Right lobe of liver (tissue), 6 donors: ENCODE measurements around the gene DIAPH2. TPM values are rescaled to one million over a fixed set of nuclear protein-coding genes. Genes with fewer than 3 reads are reported as not detected.
A peak's percentile ranks its signal among the peaks of the same experiment; 100 is the strongest.
"Not testable (repeated sequence)": the region's sequence is repeated elsewhere in the genome, so short reads cannot be mapped to it uniquely, and the experiment has no call there.

Source experiments
- ATAC-seq, 4 donors: fragments of 200-7000 bp; cut with Tn5 transposase; one replicate each; pipeline ENCODE4 v1.9.1; 2020; ENCODE audit warnings: mild to moderate bottlenecking in 4 of 4, moderate library complexity in 4 of 4
- DNase-seq, 3 donors: peaks; one replicate each; pipeline ENCODE4 v3.0.0-alpha.2; 2020
- H3K27ac ChIP-seq, 3 donors: fragments of 200-600 bp; one replicate each; pipeline ENCODE4 v1.8.0; 2022
- H3K27me3 ChIP-seq, 2 donors: fragments of 200-600 bp; one replicate each; pipeline ENCODE4 v1.8.0; 2022
- H3K36me3 ChIP-seq, 4 donors: fragments of 200-600 bp; sonication (generic) in 1 of 4; one replicate each; pipeline versions ENCODE4 v1.5.1 to v1.8.0; 2017 to 2022; ENCODE audit warnings: control low read depth in 1 of 4
- H3K4me1 ChIP-seq, 4 donors: fragments of 200-600 bp; sonication (generic) in 1 of 4; one replicate each; pipeline versions ENCODE4 v1.5.1 to v1.8.0; 2017 to 2022; ENCODE audit warnings: control low read depth in 1 of 4
- H3K4me3 ChIP-seq, 3 donors: fragments of 200-600 bp; one replicate each; pipeline ENCODE4 v1.8.0; 2022
- H3K9me3 ChIP-seq, 4 donors: fragments of 200-600 bp; sonication (generic) in 1 of 4; one replicate each; pipeline versions ENCODE4 v1.5.1 to v1.8.0; 2017 to 2022; ENCODE audit warnings: control low read depth in 1 of 4
- CTCF ChIP-seq, 4 donors: fragments of 200-600 bp in 3 of 4; fragments of 450-650 bp in 1 of 4; IDR thresholded peaks; one replicate each; pipeline versions ENCODE4 v1.5.1 to v1.8.0; 2016 to 2022; ENCODE audit warnings: antibody characterized with exemption in 4 of 4, mild to moderate bottlenecking in 2 of 4
- POLR2A ChIP-seq: fragments of 450-650 bp; IDR thresholded peaks from one replicate; pipeline ENCODE4 v1.6.1; 2017; ENCODE audit warnings: antibody characterized with exemption, mild to moderate bottlenecking
- WGBS: methylation state at CpG from one replicate; pipeline ENCODE4 v1.1.6; 2018; ENCODE audit warnings: low coverage, low lambda C conversion rate; ENCODE audit not compliant: insufficient coverage; ENCODE audit errors: missing lambda C conversion rate; 5-methylcytosine and 5-hydroxymethylcytosine counted together
- intact Hi-C, 2 donors: fragments of 100-400 bp; cut with DNase I; formaldehyde crosslinking; loops; one replicate each; pipeline versions ENCODE4 v1.11.2 to v1.14.1; 2022
- total RNA-seq, 6 experiments: library from RNA; depleted of rRNA in 2 of 6; stranded (reverse); fragments of >200 nt in 2 of 6; fragmentation: NEBNext Ultra II Directional in 3 of 6; extraction: Animal tissue kit (Norgen Biotek cat#: 25700) in 3 of 6; gene quantifications; one replicate each; pipeline versions ENCODE4 v1.1.0 to v1.2.4, GENCODE V29; 2016 to 2023
- donor health status: DM: no; HTN: yes; CAD: no.
- donor health status: DM: no; HTN: no; CAD: no.
- donor health status: DM: no; HTN: no; CAD: no.
- donor health status: DM: no; HTN: yes; CAD: no.
- donor health status: DM: no; HTN: yes; CAD: no.

DIAPH2 gene
- total RNA-seq, 6 experiments from 2014 or later: 10.6 to 20.0 (median 16.4) TPM

GRCh38 chrX:96707804-96708203, 23.2 kb downstream of the DIAPH2 start:
- WGBS: 67% methylated on average over 1 of the region's 1 CpG
- Histone ChIP-seq H3K27me3 (no peaks in the 10 kb centered on the region), H3K9me3 (no peaks in the 10 kb centered on the region), H3K27ac (no peak overlapping the region), H3K4me1 (peaks cover 0 to 4% (median 0%) of the 10 kb centered on the region in 4 donors), H3K36me3 (no peaks in the 10 kb centered on the region), H3K4me3 (no peak overlapping the region)
- DNase-seq: no peak
- no peak for ATAC-seq
- intact Hi-C loops: no loop called here
- TF ChIP-seq POLR2A: no peak
- TF ChIP-seq CTCF (IDR thresholded peaks at IDR 0.05): no peak

- peaks cover 0 to 9% (median 0%) of the 10 kb centered on the region in 4 donors for H3K4me1 ChIP-seq
- H3K36me3 ChIP-seq: no peaks in the 10 kb centered on the region
- H3K27me3 ChIP-seq: no peaks in the 10 kb centered on the region
- no peak overlapping the region for H3K27ac ChIP-seq
- no peak overlapping the region for H3K4me3 ChIP-seq
- intact Hi-C loops: no loop called here
- ATAC-seq (no peak), DNase-seq (no peak)
- H3K9me3 ChIP-seq: no peaks in the 10 kb centered on the region
- 88% methylated on average over 2 of the region's 2 CpGs for WGBS
- TF ChIP-seq CTCF (IDR thresholded peaks at IDR 0.05) (no peak), POLR2A (no peak)
Measured at GRCh38 chrX:96710031-96710430, 25.4 kb downstream of the DIAPH2 start.

GRCh38 chrX:96713303-96713702, 28.7 kb downstream of the DIAPH2 start:
- ATAC-seq: peak; percentile 83 to 90 (median 87)

DNA sequence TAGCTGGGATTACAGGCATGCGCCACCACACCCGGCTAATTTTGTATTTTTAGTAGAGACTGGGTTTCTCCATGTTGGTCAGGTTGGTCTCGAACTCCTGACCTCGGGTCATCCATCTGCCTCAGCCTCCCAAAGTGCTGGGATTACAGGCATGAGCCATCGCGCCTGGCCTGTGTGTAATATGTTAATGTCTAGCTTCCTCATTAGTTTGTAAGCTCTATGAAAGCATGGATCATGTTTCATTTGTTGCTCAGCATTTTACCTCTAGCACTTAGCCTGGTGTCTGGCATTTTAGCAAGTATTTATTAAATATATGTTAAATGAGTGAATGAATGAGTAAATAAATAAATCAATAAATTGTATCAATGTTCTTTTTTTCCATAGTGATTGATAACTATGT, 29.8 kb downstream of the DIAPH2 start:
- DNase-seq, H3K27me3 ChIP-seq, intact Hi-C loops, ATAC-seq, H3K36me3 ChIP-seq, H3K9me3 ChIP-seq, H3K4me3 ChIP-seq, H3K27ac ChIP-seq, H3K4me1 ChIP-seq: not testable (repeated sequence)
- 64% methylated on average over 2 of the region's 6 CpGs for WGBS

More at GRCh38 chrX:96713303-96713702, 28.7 kb downstream of the DIAPH2 start:
- Histone ChIP-seq H3K27ac (no peak overlapping the region), H3K4me1 (peaks cover 0 to 9% (median 0%) of the 10 kb centered on the region in 4 donors), H3K4me3 (no peak overlapping the region), H3K36me3 (no peaks in the 10 kb centered on the region), H3K27me3 (no peaks in the 10 kb centered on the region), H3K9me3 (no peaks in the 10 kb centered on the region)
- TF ChIP-seq CTCF (IDR thresholded peaks at IDR 0.05) (no peak), POLR2A (no peak)
- intact Hi-C loops: no loop called here
- DNase-seq: no peak

GRCh38 chrX:96715481-96715880, 30.8 kb downstream of the DIAPH2 start:
- no peak for TF ChIP-seq POLR2A
- H3K27ac ChIP-seq: no peak overlapping the region
- H3K4me3 ChIP-seq: no peak overlapping the region
- H3K9me3 ChIP-seq: no peaks in the 10 kb centered on the region
- DNase-seq (no peak), ATAC-seq (peak in 1 of 4 donors; percentile 30)
- peaks cover 0 to 9% (median 2%) of the 10 kb centered on the region in 4 donors for H3K4me1 ChIP-seq
- H3K27me3 ChIP-seq: no peaks in the 10 kb centered on the region
- 24% methylated on average over 3 of the region's 3 CpGs for WGBS
- intact Hi-C loops: no loop called here
- H3K36me3 ChIP-seq: no peaks in the 10 kb centered on the region
